Renal pelvis (tissue), 12 donors: ENCODE data around the gene EME1. TPM values are rescaled to one million over a fixed set of nuclear protein-coding genes. Genes with fewer than 3 reads are reported as not detected.
"Not testable (repeated sequence)": the region's sequence is repeated elsewhere in the genome, so short reads cannot be mapped to it uniquely, and the experiment has no call there.

ENCODE experiments used
- DNase-seq: peaks from one replicate; pipeline ENCODE4 v3.0.0-alpha.2; 2013
- long read RNA-seq, 16 experiments: transcript quantifications; one replicate each; lab custom pipeline, GENCODE V29; 2026
- polyA plus RNA-seq, 3 donors: library from polyadenylated mRNA; unstranded; fragments of 120-200 nt; gene quantifications; one replicate each; pipeline ENCODE4 v1.2.1, GENCODE V29; 2013; ENCODE audit not compliant: insufficient read length in 3 of 3

Gene EME1
- 10 to 100 TPM in 1 of 3 donors, 1 to 10 TPM in 2; 7.7 to 11.9 (median 9.0) TPM for polyA plus RNA-seq
- long read RNA-seq, donor 1, partial matches to known transcripts, result 0 of 1 reads
- long read RNA-seq, donor 1, other reads (novel, unspliced or antisense), result 0 of 1 reads
- long read RNA-seq, donor 2, partial matches to known transcripts, result 0 of 43 reads
- long read RNA-seq, donor 2, other reads (novel, unspliced or antisense), result 43 of 43 reads
- long read RNA-seq, donor 3, result 0 reads
- long read RNA-seq, donor 4, result 0 reads
- long read RNA-seq, donor 5, partial matches to known transcripts, result 0 of 1 reads
- long read RNA-seq, donor 5, other reads (novel, unspliced or antisense), result 0 of 1 reads
- long read RNA-seq, donor 6, partial matches to known transcripts, result 0 of 1 reads
- long read RNA-seq, donor 6, other reads (novel, unspliced or antisense), result 0 of 1 reads
- long read RNA-seq, donor 7, partial matches to known transcripts, result 0 of 1 reads
- long read RNA-seq, donor 7, other reads (novel, unspliced or antisense), result 0 of 1 reads
- long read RNA-seq, donor 8, result 0 reads
- long read RNA-seq, donor 9, result 0 reads
- long read RNA-seq, donor 10, partial matches to known transcripts, result 0 of 2 reads
- long read RNA-seq, donor 10, other reads (novel, unspliced or antisense), result 0 of 2 reads
- long read RNA-seq, donor 11, partial matches to known transcripts, result 0 of 2 reads
- long read RNA-seq, donor 11, other reads (novel, unspliced or antisense), result 0 of 2 reads
- long read RNA-seq, donor 12, partial matches to known transcripts, result 55 of 63 reads
- long read RNA-seq, donor 12, other reads (novel, unspliced or antisense), result 6 of 63 reads
- long read RNA-seq, donor 13, result 0 reads
- long read RNA-seq, donor 14, result 0 reads
- long read RNA-seq, donor 15, result 0 reads
- long read RNA-seq, donor 16, result 0 reads

DNA sequence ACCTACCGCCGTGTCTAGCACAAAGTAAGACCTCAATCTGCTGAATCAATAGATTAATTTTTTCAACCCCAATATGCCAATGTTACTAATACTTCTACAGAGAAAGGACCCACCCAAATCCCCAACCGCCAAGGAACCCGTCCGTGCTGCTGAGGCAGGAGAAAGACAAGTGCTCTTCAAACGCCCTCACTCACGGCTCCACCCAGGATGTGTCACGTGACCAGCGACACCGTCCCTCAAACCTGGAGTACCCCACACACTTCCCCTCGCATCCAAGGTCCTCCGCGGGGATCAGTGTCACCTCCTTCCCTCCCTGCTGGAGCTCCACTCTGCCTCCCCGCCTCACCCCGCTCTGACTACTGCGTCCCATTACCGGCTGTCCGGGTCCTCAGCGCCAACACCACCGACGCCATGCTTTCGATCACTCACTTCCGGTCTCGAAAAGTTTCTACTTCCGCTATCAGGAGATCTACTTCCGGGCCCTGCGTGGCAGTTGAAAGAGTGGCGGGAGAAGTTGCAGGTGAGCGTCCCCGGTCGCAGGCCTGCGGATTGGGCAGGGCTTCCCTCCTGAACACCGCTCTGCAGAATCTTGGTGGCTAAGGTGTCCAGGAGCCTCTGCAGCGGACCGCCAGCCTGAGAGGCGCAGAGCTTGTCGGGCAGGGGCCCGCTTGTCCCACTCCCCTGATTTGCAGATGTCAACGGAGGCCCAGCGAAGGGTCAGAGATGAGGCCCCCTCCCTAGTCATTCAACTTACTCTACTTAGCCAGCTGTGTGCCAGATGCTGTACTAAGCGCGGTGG is at the start of gene EME1, which contains the start of gene MRPL27:
EME1 (plus strand) TSS at position 472 of the 799 bp plus-strand sequence. CDS start 1,980 bp downstream, outside the sequence.
MRPL27 (minus strand) TSS at position 427 of the 799 bp plus-strand sequence; CDS start at position 413, 14 bp downstream.
- peak; percentile 91 for DNase-seq

GRCh38 chr17:50325906-50326305 is 47.1 kb upstream of the EME1 start:
- DNase-seq, result no peak

DNA sequence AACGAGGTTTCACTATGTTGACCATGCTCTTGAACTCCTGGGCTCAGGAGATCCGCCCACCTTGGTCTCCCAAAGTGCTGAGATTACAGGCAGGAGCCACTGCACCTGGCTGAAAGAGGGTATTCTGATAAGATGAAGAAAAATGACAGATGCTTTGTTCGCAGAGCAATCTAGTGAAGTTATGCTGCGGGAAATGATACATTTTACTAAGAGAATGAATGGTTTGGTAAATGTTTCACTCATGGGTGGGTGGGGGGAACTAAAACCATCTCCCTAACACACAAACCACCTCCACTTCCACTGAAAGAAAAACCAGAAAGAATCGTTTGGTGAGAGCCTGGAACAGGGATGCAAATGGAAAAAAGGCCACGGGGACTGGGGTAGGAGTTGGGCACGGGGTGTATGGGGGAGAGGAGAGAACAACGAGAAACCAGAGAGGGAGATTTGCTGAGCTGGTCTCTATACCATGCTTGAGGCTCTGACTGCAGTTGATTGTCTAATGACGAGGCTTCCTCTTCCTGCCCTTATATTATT is 46.1 kb upstream of the EME1 start:
- no peak for DNase-seq

- peak; percentile 71 for DNase-seq
These were observed 44.4 kb upstream of the EME1 start for GRCh38 chr17:50328363-50329325.

DNA sequence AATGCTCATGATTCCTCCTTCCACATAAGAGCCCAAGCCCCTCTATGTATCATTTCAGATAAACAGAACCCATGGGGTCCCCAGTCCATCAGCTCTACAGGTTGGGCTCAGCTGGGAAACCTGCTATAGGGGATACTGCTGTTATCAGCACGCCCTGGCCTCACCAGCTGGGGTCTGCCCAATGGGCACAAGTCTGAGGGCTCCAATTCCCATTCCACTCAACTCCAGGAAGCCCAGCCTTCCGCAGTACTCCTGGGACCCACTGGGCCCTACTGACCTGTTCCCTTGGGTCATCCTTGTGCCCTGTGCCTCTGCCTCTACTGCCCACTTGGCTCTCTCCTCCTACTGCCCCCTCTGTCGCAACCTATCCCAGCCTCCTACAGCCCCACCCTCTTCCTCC is 43.3 kb upstream of the EME1 start:
- no peak for DNase-seq

DNA sequence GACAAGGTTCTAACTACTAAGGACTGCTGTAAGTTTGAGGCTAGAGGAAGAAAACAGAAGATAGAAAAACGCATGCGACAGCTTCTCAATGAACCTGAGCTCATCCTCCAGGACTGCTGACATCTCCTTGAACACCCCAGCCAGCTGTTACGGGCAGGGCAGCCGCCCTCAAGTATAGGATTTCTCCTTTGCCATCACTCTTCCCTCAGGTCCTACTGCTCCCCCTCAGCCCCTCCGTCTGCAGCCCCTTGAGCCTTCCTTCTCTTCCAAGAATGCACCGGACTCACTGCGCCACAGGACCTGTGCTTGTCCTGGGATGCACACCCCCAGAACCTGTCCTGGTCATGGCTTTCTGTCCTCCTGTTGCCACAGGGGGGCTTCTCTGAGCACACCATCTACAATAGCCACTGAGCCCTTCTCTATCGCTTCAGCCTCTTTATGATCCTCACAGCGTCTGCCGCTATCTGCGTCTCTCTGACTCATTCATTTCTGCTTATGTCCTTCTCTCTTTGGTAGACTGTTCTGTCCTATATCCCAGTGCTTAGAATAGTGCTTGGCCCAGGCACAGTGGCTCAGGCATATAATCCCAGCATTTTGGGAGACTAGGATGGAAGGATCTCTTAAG is 42.8 kb upstream of the EME1 start:
- peak; percentile 45 for DNase-seq

DNA sequence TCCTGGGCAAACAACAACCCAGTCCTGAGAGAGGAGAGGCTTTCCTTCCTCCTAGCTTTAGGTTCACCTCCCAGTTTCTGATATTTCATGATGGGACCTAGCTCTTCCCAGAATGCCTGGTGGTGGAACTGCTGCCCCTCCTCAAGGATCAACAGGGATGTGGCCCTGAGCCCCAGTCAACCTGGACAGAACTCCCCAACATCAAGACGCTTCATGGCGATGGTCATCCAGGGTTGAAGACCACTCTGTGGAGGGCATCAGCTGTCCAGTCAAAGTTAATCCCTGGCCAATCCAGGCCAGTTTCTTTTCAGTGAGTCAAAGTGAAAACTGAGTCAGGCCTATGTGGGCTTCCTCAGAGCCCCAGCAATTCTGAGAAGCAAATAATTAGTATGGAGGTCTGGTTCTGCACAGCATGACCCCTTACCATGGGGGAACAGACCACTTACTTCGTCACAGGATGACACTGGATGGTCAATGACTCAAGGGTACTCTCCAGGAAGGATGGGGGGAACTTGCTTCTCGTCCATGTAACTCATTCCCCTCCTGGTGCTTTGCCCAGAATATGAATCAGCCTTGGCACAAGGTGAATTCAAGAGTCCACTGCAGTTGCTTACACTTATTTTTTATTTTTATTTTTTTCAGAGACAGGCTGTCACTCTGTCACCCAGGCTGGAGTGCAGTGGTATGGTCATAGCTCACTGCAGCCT is 41.8 kb upstream of the EME1 start:
- no peak for DNase-seq

DNA sequence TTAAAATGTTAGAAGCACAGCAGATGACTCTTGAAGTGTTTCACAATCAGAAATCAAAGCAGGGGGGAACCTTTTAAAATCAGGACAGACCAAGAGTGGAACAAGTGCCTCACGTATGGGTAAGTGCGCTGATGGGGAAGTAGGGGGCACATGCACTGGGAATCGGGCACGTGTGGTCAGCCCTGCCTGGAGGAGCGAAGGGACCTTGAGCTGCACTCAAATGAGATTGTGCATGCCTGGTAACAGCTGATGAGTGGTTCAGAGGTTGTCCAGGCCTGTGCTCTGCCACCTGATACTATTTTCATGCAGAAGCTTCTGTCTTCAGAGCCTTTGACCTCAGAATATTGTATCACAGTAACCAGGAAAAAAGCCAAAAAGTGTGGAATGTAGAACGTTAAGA is 40.8 kb upstream of the EME1 start:
- no peak for DNase-seq

DNA sequence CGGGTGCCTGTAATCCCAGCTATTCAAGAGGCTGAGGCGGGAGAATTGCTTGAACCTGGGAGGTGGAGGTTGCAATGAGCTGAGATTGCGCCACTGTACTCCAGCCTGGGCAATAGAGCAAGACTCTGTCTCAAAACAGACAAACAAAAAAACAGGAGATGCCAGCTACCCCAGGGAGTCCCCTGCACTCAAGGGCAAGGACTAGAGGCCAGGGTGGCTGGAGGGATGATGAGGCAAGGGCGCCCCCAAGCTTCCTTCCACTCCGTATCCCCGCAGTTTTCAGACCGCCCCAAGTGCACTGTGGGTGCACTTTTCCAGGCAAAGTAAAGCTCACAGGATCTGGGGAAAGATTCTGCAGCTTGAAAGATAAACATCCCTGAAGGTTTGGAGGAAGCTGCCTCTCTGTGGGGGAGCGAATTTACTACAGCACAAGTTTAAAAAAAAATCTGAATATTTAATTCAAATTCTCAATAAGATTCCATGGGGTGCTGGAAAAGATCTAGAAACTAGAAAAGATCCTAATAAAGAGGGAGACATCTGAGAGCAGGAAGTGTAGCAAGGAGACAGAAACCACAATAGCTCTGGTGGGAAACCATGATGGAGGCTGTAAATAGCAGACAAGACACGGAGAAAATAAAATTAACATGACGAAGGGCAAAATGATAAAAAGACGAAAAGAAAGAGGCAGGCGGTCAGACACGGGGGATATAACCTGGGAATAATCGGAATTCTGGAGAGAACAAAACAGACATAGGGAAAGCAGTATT is 39.6 kb upstream of the EME1 start:
- DNase-seq, result not testable (repeated sequence)

- DNase-seq, result no peak
These were observed 35.1 kb upstream of the EME1 start for GRCh38 chr17:50337956-50338355.

- no peak for DNase-seq
These were observed 34.4 kb upstream of the EME1 start for GRCh38 chr17:50338645-50339044.

DNA sequence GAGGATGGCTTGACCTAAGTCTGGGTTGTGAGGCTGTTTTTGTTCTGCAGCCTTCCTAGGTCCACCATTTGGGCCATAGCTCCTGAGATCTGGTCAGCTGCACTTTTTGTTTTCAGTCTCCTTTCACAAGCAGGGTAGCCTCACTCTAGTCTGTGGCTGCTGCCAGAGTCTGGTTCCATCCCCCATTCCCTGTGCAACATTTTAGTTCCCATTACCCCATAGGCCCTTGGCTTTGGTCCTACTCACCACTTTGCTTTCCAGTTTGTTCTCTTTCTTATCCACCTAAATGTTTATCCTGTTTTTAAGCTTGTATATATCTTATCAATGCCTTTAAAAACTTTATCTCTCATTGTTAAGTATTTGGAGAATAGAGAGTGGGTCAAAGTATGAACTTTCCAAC is 33.6 kb upstream of the EME1 start:
- DNase-seq, result no peak

- no peak for DNase-seq
These were observed 28.2 kb upstream of the EME1 start for GRCh38 chr17:50344731-50345365.

DNA sequence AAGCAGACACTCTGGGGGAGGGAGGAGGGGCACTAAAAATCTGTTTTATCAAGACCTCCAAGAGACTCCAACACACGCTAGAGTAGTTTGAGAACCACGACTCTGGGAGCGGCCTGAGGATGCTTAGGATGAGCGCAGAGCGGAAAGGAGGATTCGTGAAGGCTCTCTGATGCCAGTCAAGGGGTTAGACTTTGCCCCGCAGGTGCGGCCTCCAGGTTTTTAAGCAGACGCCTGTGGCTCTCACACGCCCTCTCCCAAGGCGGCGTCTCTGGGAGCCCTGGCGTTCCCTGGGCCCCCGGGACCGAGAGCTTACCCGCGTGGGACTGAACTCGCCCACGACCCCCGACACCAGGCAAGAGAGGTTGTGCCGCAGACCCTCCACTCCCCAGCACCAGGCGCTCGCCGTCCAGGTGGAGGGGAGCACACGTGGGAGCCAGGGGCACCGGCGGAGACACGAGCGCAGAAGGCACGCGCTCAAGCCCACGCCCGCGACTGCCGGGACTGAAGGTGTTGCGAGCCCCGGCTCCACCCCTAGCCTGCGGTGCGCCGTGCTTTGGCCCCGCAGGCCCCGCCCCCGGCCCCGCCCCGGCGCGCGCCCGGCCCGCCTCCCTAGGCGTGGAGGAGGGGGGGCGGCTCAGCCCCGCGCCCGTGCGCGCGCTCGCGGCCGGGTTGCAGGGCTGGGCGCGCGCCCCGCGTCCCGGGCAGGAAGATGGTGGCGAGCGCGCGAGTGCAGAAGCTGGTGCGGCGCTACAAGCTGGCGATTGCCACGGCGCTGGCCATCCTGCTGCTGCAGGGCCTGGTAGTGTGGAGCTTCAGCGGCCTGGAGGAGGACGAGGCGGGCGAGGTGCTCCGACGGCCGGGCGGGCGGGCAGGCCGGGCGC is 27.4 kb upstream of the EME1 start, which contains the start of gene XYLT2:
XYLT2 (plus strand) TSS at position 695 of the 881 bp plus-strand sequence; CDS start at position 710, 15 bp downstream.
- DNase-seq, result peak; percentile 87

DNA sequence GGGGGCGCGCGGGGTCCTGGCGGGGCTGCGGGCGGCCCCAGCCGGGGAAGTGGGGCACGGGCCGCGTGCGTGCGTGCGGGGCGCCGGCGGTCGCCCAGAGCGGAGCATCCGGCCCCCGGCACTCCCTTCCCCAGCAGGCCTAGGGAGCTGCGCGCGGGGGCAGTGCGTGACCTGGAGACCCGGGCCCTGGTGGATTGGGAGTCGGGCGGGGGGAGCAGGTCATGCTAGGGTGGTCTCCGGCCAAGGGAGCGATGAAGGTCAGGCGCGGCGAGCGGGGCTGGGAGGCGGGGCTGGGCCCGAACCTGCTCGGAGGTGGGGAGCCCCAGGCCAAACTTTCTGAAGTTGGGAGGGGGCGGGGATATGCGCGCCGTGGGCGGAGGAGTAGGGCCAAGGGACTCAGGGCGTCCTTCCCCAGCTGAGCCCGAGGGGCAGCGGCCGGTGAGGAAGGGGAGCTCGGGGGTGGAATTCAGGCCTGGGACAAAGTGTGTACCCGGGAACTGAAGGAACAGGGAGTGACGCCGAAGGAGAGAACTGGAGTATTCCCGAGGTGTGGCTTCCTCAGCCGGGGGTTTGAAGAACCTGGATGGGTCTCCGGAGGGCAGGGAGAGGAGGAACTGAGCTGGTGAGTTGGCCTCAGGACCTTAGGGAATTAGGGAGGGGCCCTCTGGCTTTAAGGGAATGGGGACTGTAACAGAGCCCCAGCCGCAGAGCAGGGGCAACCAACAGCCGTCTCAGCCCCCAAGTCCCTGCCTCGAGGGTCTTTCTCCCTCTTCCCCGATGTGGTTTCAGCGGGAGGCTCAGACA is 26.5 kb upstream of the EME1 start:
- no peak for DNase-seq
